Measurements from ENCODE around the gene PKHD1.

The PKHD1 gene

DNA sequence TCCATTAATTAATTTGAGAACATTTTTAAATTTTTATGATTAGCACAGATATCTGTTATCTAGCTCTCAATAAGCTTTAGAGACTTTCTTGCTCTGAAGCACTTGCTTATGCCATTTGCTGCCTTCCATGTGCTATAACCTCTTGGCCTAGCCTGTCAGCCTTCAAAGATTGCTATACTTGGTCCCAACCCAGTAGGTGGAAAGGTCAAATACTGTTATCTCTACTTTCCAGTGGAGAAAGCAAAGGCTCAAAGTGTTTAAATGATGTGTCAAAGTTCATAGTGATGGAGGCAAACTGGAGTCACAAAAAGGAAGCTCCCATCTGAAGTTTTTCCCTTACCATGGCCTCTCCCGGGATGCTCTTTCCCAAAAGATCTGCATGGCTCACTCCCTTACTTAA lies 125.1 kb downstream of the PKHD1 start:
- no peak overlapping the region for H3K9ac ChIP-seq (ENCODE audit: low read length)
- H4K20me1 ChIP-seq (ENCODE audit: insufficient read depth, low read length) = no peaks in the 10 kb centered on the region
- no peaks in the 10 kb centered on the region for H3K9me2 ChIP-seq (ENCODE audit: low read depth, low read length)
- no peaks in the 10 kb centered on the region for H3K9me3 ChIP-seq (ENCODE audit: low read length)
- 0 out of 2 replicates have a peak, but pooled peaks cover 4% of the 10 kb centered on the region for H3K27me3 ChIP-seq (ENCODE audit: insufficient read depth, low read length)
- H3K79me2 ChIP-seq (ENCODE audit: insufficient read depth, low read length) = no peaks in the 10 kb centered on the region
- H3K4me2 ChIP-seq (ENCODE audit: low read length) = no peak overlapping the region
- TF ChIP-seq, protein P1, sequence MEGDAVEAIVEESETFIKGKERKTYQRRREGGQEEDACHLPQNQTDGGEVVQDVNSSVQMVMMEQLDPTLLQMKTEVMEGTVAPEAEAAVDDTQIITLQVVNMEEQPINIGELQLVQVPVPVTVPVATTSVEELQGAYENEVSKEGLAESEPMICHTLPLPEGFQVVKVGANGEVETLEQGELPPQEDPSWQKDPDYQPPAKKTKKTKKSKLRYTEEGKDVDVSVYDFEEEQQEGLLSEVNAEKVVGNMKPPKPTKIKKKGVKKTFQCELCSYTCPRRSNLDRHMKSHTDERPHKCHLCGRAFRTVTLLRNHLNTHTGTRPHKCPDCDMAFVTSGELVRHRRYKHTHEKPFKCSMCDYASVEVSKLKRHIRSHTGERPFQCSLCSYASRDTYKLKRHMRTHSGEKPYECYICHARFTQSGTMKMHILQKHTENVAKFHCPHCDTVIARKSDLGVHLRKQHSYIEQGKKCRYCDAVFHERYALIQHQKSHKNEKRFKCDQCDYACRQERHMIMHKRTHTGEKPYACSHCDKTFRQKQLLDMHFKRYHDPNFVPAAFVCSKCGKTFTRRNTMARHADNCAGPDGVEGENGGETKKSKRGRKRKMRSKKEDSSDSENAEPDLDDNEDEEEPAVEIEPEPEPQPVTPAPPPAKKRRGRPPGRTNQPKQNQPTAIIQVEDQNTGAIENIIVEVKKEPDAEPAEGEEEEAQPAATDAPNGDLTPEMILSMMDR (IDR thresholded peaks at IDR 0.05; ENCODE audit: low read length) = no peak
- no peak for TF ChIP-seq EZH2 (IDR thresholded peaks at IDR 0.05; ENCODE audit: borderline replicate concordance, low read length)
- H3K4me1 ChIP-seq (ENCODE audit: insufficient read depth, low read length, severe bottlenecking) = no peaks in the 10 kb centered on the region
- H2AFZ ChIP-seq (ENCODE audit: low read length) = no peak overlapping the region
- H3F3A ChIP-seq (ENCODE audit: insufficient read depth, low read length) = no peaks in the 10 kb centered on the region
- no peak overlapping the region for H3K4me3 ChIP-seq (ENCODE audit: low read depth, low read length, poor library complexity, severe bottlenecking)
- H3K27ac ChIP-seq (ENCODE audit: low read depth, low read length, poor library complexity, severe bottlenecking) = no peak overlapping the region
- no peaks in the 10 kb centered on the region for H3K36me3 ChIP-seq (ENCODE audit: insufficient read depth, low read length)

DNA sequence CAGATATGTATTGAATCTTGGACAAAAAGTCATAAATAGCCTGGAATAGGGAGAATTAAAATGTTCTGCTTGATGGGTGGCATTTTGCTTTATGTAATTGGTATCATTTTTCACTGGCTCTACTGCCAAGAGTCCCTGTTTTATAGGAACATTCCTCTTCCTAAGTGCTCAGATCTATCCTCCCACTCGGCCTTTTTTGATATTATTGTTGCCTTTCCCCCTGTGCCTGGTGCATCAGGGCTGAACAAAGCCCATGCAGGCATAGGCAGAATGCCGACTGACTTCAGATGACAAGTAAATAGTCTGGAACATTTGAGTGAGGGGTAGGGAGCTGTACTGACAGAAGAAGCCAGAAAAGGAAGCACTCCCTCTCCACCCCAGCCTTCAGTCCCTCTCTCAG lies 127.0 kb downstream of the PKHD1 start:
- Histone ChIP-seq H3K9me3 (ENCODE audit: low read length) (no peaks in the 10 kb centered on the region), H4K20me1 (ENCODE audit: insufficient read depth, low read length) (no peaks in the 10 kb centered on the region), H3K4me3 (ENCODE audit: low read depth, low read length, poor library complexity, severe bottlenecking) (no peak overlapping the region), H3K36me3 (ENCODE audit: insufficient read depth, low read length) (no peaks in the 10 kb centered on the region), H3K27me3 (ENCODE audit: insufficient read depth, low read length) (0 out of 2 replicates have a peak, but pooled peaks cover 4% of the 10 kb centered on the region), H2AFZ (ENCODE audit: low read length) (no peak overlapping the region), H3K4me1 (ENCODE audit: insufficient read depth, low read length, severe bottlenecking) (no peaks in the 10 kb centered on the region), H3F3A (ENCODE audit: insufficient read depth, low read length) (no peaks in the 10 kb centered on the region), H3K4me2 (ENCODE audit: low read length) (no peak overlapping the region), H3K9me2 (ENCODE audit: low read depth, low read length) (no peaks in the 10 kb centered on the region), H3K27ac (ENCODE audit: low read depth, low read length, poor library complexity, severe bottlenecking) (no peak overlapping the region), H3K79me2 (ENCODE audit: insufficient read depth, low read length) (no peaks in the 10 kb centered on the region), H3K9ac (ENCODE audit: low read length) (no peak overlapping the region)
- TF ChIP-seq, protein P1 (IDR thresholded peaks at IDR 0.05; ENCODE audit: low read length) = no peak
- TF ChIP-seq EZH2 (IDR thresholded peaks at IDR 0.05; ENCODE audit: borderline replicate concordance, low read length) = no peak

DNA sequence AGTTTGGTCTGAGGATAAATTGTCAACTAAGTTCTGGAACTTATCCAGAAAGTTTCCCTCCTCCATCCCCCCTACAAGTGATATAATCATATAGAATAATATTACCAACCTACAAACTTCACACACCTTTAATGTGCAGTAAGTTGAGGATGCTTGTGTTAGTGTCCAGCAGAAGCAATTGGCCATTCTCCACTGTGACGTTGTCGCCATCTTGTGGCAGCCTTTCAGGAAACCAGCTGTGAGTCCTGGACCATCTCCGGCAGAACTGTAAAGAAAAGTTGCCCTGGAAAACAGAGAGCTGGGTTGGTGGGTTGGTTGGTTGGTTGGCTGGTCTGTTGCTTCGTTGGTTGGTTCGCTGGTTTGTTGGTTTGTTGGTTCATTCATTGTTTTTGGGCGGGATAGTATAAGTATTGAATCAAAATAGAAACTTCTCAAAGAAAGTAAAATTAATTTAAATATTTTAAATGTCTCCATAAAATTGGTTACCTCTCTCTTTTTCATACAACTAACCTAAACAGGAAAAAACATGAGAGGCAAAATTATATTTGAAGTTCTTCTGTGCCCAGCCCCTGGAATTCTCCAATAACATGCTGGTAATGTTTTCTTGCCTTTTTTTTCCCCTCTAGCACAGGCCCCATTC lies 127.5 kb downstream of the PKHD1 start:
- H2AFZ ChIP-seq (ENCODE audit: low read length) = no peak overlapping the region

More for the DNA sequence above, 127.5 kb downstream of the PKHD1 start:
- TF ChIP-seq, protein P1 (IDR thresholded peaks at IDR 0.05; ENCODE audit: low read length) = peak; percentile 74
- no peak for TF ChIP-seq EZH2 (IDR thresholded peaks at IDR 0.05; ENCODE audit: borderline replicate concordance, low read length)
- H3K4me2 ChIP-seq (ENCODE audit: low read length) = no peak overlapping the region
- no peaks in the 10 kb centered on the region for H4K20me1 ChIP-seq (ENCODE audit: insufficient read depth, low read length)
- H3K9ac ChIP-seq (ENCODE audit: low read length) = no peak overlapping the region
- H3K4me1 ChIP-seq (ENCODE audit: insufficient read depth, low read length, severe bottlenecking) = no peaks in the 10 kb centered on the region
- H3K36me3 ChIP-seq (ENCODE audit: insufficient read depth, low read length) = no peaks in the 10 kb centered on the region
- no peaks in the 10 kb centered on the region for H3K9me2 ChIP-seq (ENCODE audit: low read depth, low read length)
- H3K79me2 ChIP-seq (ENCODE audit: insufficient read depth, low read length) = no peaks in the 10 kb centered on the region
- 0 out of 2 replicates have a peak, but pooled peaks cover 4% of the 10 kb centered on the region for H3K27me3 ChIP-seq (ENCODE audit: insufficient read depth, low read length)
- no peaks in the 10 kb centered on the region for H3K9me3 ChIP-seq (ENCODE audit: low read length)
- no peaks in the 10 kb centered on the region for H3F3A ChIP-seq (ENCODE audit: insufficient read depth, low read length)
- H3K27ac ChIP-seq (ENCODE audit: low read depth, low read length, poor library complexity, severe bottlenecking) = no peak overlapping the region
- H3K4me3 ChIP-seq (ENCODE audit: low read depth, low read length, poor library complexity, severe bottlenecking) = no peak overlapping the region

Measured in OCI-LY1 (cell line).